HG02970 (cell line): ENCODE data around the gene PLEKHA4.

ENCODE experiments used
- ATAC-seq: cut with Tn5 transposase; IDR thresholded peaks from one replicate; pipeline ENCODE4 v1.9.1; 2021; ENCODE audit warnings: mild to moderate bottlenecking, moderate library complexity, moderate number of reproducible peaks; ENCODE audit not compliant: unreplicated experiment, low FRiP score

The PLEKHA4 gene

GRCh38 chr19:48833977-48834376 is 34.4 kb downstream of the PLEKHA4 start:
- ATAC-seq: no peak

GRCh38 chr19:48833049-48833448 is 35.4 kb downstream of the PLEKHA4 start:
- ATAC-seq: no peak

GRCh38 chr19:48830965-48831364 is 37.5 kb downstream of the PLEKHA4 start:
- no peak for ATAC-seq

- no peak for ATAC-seq
Measured at GRCh38 chr19:48830088-48830487, 38.3 kb downstream of the PLEKHA4 start.

- ATAC-seq: no peak
Measured at GRCh38 chr19:48826606-48827020, 41.8 kb downstream of the PLEKHA4 start.

- no peak for ATAC-seq
Measured at GRCh38 chr19:48822514-48822913, 45.9 kb downstream of the PLEKHA4 start.

- no peak for ATAC-seq
Measured at GRCh38 chr19:48821633-48822032, 46.8 kb downstream of the PLEKHA4 start.

GRCh38 chr19:48819366-48819816 is 49.0 kb downstream of the PLEKHA4 start:
- ATAC-seq: no peak

- ATAC-seq: no peak
Measured at GRCh38 chr19:48818234-48818820, 50.1 kb downstream of the PLEKHA4 start.

GRCh38 chr19:48817585-48818124 is 50.8 kb downstream of the PLEKHA4 start:
- no peak for ATAC-seq

GRCh38 chr19:48815870-48816501 is 52.4 kb downstream of the PLEKHA4 start:
- ATAC-seq: no peak

GRCh38 chr19:48814895-48815294 is 53.5 kb downstream of the PLEKHA4 start:
- ATAC-seq: no peak

GRCh38 chr19:48813123-48813913 is 55.1 kb downstream of the PLEKHA4 start:
- no peak for ATAC-seq

- ATAC-seq: peak; percentile 41
Measured at GRCh38 chr19:48812094-48812929, 56.1 kb downstream of the PLEKHA4 start.

GRCh38 chr19:48810151-48810550 is 58.3 kb downstream of the PLEKHA4 start:
- no peak for ATAC-seq

- ATAC-seq: no peak
Measured at GRCh38 chr19:48807590-48808308, 60.7 kb downstream of the PLEKHA4 start.

GRCh38 chr19:48806818-48807589 is 61.4 kb downstream of the PLEKHA4 start:
- no peak for ATAC-seq

- ATAC-seq: no peak
Measured at GRCh38 chr19:48806518-48806817, 61.9 kb downstream of the PLEKHA4 start.

GRCh38 chr19:48805452-48805851 is 63.0 kb downstream of the PLEKHA4 start:
- ATAC-seq: no peak
